Activated T-helper 1 cell treated with anti-CD3 and anti-CD28 coated beads, Interleukin-2, amount 50 U/mL, for 16 hours (primary cell): Measurements from ENCODE around the gene SH3RF3.

Experiments used
- DNase-seq, 2 donors: peaks; one replicate each; pipeline ENCODE4 v3.0.0-alpha.2; 2020; ENCODE audit warnings: low read depth in 1 of 2, low spot score in 1 of 2

The SH3RF3 gene

GRCh38 chr2:109405873-109406272 is 276.9 kb downstream of the SH3RF3 start:
- no peak for DNase-seq

- DNase-seq, result no peak
Measured at GRCh38 chr2:109406301-109406700, 277.3 kb downstream of the SH3RF3 start.

GRCh38 chr2:109407276-109408042 is 278.5 kb downstream of the SH3RF3 start:
- DNase-seq, result no peak

GRCh38 chr2:109408043-109408335 is 279.0 kb downstream of the SH3RF3 start:
- DNase-seq, result no peak

- DNase-seq, result no peak
Measured at GRCh38 chr2:109409321-109410038, 280.5 kb downstream of the SH3RF3 start.

GRCh38 chr2:109410039-109410815 is 281.2 kb downstream of the SH3RF3 start:
- no peak for DNase-seq

GRCh38 chr2:109411640-109412325 is 282.8 kb downstream of the SH3RF3 start:
- DNase-seq, result no peak

GRCh38 chr2:109415581-109416013 is 286.6 kb downstream of the SH3RF3 start:
- no peak for DNase-seq

GRCh38 chr2:109417701-109418335 is 288.8 kb downstream of the SH3RF3 start:
- DNase-seq, result no peak

- DNase-seq, result no peak
Measured at GRCh38 chr2:109418716-109419115, 289.7 kb downstream of the SH3RF3 start.

- no peak for DNase-seq
Measured at GRCh38 chr2:109419171-109419756, 290.3 kb downstream of the SH3RF3 start.

- DNase-seq, result no peak
Measured at GRCh38 chr2:109419960-109420370, 291.0 kb downstream of the SH3RF3 start.

GRCh38 chr2:109421101-109421500 is 292.1 kb downstream of the SH3RF3 start:
- DNase-seq, result no peak

- no peak for DNase-seq
Measured at GRCh38 chr2:109421642-109422041, 292.6 kb downstream of the SH3RF3 start.

- DNase-seq, result no peak
Measured at GRCh38 chr2:109422071-109422757, 293.2 kb downstream of the SH3RF3 start.

- DNase-seq, result no peak
Measured at GRCh38 chr2:109422758-109423500, 293.9 kb downstream of the SH3RF3 start.

- no peak for DNase-seq
Measured at GRCh38 chr2:109423556-109424359, 294.8 kb downstream of the SH3RF3 start.

GRCh38 chr2:109425411-109425810 is 296.4 kb downstream of the SH3RF3 start:
- no peak for DNase-seq
